Measurements from ENCODE around the gene CREG1. TPM values are rescaled to one million over a fixed set of nuclear protein-coding genes. Genes with fewer than 3 reads are reported as not detected.

The CREG1 gene
- total and polyA plus RNA-seq, 2 of the 8 experiments (the other 6 are each of a cell fraction or from before 2014, with no cell fraction given), result 29.8 to 30.1 TPM

DNA sequence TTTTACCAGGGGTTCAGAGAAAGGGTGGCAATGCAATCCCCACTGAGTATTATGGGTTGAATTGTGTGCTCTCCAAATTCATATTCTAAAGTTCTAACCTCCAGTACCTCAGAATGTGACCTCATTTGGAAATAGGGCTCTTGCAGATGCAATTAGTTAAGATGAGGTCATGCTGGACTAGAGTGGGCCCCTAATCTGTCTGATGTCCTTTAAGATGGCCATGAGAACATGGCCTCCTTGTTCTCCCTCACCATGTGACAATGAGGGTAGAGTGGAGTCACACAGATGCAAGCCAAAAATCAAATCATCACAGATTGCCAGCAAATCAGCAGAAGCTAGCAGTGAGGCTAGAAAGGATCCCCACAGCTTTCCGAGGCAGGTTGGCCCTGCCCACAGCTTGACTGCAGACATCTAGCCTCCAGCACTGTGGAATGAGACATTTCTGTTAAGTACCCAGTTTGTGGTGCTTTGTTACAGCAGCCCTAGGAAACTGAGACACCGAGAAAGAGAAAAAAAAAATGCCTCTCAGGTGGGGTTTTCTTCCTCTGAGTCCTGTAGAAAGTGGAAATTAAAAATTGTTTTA is 25.5 kb upstream of the CREG1 start:
- Histone ChIP-seq H3K18ac (ENCODE audit: extremely low read depth, low read length) (no peak overlapping the region), H3K4me3 (ENCODE audit: extremely low read depth in 1 of 4, insufficient read depth in 2 of 4, low read depth in 3 of 4, low read length in 4 of 4) (no peak overlapping the region), H3K4me1 (replicated peaks in 1 of 4; ENCODE audit: control insufficient read depth in 3 of 4, insufficient read depth in 4 of 4, low read length in 3 of 4) (no peaks in the 10 kb centered on the region), H3K79me2 (ENCODE audit: control insufficient read depth in 1 of 2, insufficient read depth in 2 of 2, low read length in 2 of 2) (no peaks in the 10 kb centered on the region), H4K91ac (replicated peaks; ENCODE audit: insufficient read length, low read length) (no peak overlapping the region), H4K5ac (ENCODE audit: insufficient read length, low read depth, low read length) (no peak overlapping the region), H2AK5ac (ENCODE audit: low read depth, low read length) (no peak overlapping the region), H2BK5ac (ENCODE audit: low read depth, low read length) (no peak overlapping the region), H3K14ac (ENCODE audit: insufficient read length) (no peak overlapping the region), H2BK120ac (replicated peaks; ENCODE audit: low read depth, low read length) (no peak overlapping the region), H3K4me2 (ENCODE audit: insufficient read depth in 1 of 2, low read depth in 2 of 2, low read length in 2 of 2) (no peak overlapping the region), H3K27ac (ENCODE audit: low read depth, low read length) (no peak overlapping the region), H4K20me1 (replicated peaks in 1 of 2; ENCODE audit: control insufficient read depth in 1 of 2, insufficient read depth in 2 of 2, low read length in 2 of 2) (no peaks in the 10 kb centered on the region), H3K56ac (replicated peaks; ENCODE audit: insufficient read length, low read depth, low read length) (no peak overlapping the region), H3K9me3 (ENCODE audit: insufficient read depth in 2 of 2, low read depth in 1 of 2, low read length in 1 of 2) (no peaks in the 10 kb centered on the region), H3K36me3 (ENCODE audit: control insufficient read depth in 2 of 4, insufficient read depth in 4 of 4, low read length in 3 of 4) (no peaks in the 10 kb centered on the region), H2BK12ac (ENCODE audit: low read depth, low read length) (no peak overlapping the region), H2BK20ac (ENCODE audit: low read length) (no peak overlapping the region), H3K23me2 (ENCODE audit: low read depth, low read length) (no peaks in the 10 kb centered on the region), H3K23ac (ENCODE audit: insufficient read length) (no peak overlapping the region), H2BK15ac (ENCODE audit: low read length) (no peak overlapping the region), H3K27me3 (replicated peaks in 1 of 4; ENCODE audit: control insufficient read depth in 3 of 4, extremely low read depth in 1 of 4, insufficient read depth in 3 of 4, low read length in 3 of 4) (no peaks in the 10 kb centered on the region), H3K4ac (replicated peaks; ENCODE audit: insufficient read length, low read depth, low read length) (no peak overlapping the region), H4K8ac (ENCODE audit: extremely low read depth, insufficient read depth, low read length) (no peak overlapping the region), H2AFZ (ENCODE audit: low read length) (0 out of 2 replicates have a peak overlapping the region, but pooled peaks have one; percentile 26), H3K79me1 (ENCODE audit: low read depth, low read length) (no peaks in the 10 kb centered on the region), H3K9ac (replicated peaks in 1 of 4; ENCODE audit: extremely low read depth in 1 of 4, low read depth in 3 of 4, low read length in 3 of 4) (no peak overlapping the region)
- WGBS, 2 experiments (ENCODE audit: extremely low coverage in 1 of 2, insufficient coverage in 1 of 2, insufficient read length in 1 of 2, insufficient replicate concordance in 2 of 2, low coverage in 1 of 2, low lambda C conversion rate in 2 of 2, missing lambda C conversion rate in 1 of 2), result 90% methylated on average over 2 of the region's 2 CpGs; no CpG with 5 or more reads in 1 of the 2 experiments
- ChIA-PET CTCF (ENCODE audit: partially characterized antibody) (interaction anchor here (0.6 to 1.2 kb wide), 5 partner anchors 9 to 517 kb away, joined by 3 read pairs; no protein-coding TSS in a partner anchor), POLR2A (ENCODE audit: partially characterized antibody) (no interaction called here)
- no peak for TF ChIP-seq EGR1 (IDR thresholded peaks at IDR 0.05; ENCODE audit: borderline replicate concordance, low read depth, low read length)
- no peak for TF ChIP-seq RAD21 (IDR thresholded peaks at IDR 0.05 in 1 of 2, conservative IDR thresholded peaks at IDR 0.05 in 1 of 2; ENCODE audit: low read depth in 2 of 2, low read length in 2 of 2)
- TF ChIP-seq KDM1A (IDR thresholded peaks at IDR 0.05; ENCODE audit: borderline replicate concordance, low read length), result no peak
- TF ChIP-seq SAP30 (IDR thresholded peaks at IDR 0.05; ENCODE audit: insufficient read depth, insufficient replicate concordance, low read length), result no peak
- no peak for TF ChIP-seq CHD1 (IDR thresholded peaks at IDR 0.05; ENCODE audit: low read depth, low read length)
- no peak for TF ChIP-seq BACH1 (IDR thresholded peaks at IDR 0.05; ENCODE audit: low read length)
- no peak for TF ChIP-seq EP300 (IDR thresholded peaks at IDR 0.05; ENCODE audit: borderline replicate concordance in 1 of 2, low read depth in 2 of 2, low read length in 2 of 2)
- no peak for DNase-seq (ENCODE audit: low read depth in 1 of 2, low spot score in 2 of 2)
- no peak for FAIRE-seq

All from H1 (cell line).